Small intestine (tissue), 7 donors: ENCODE data around the gene DISP2. TPM values are rescaled to one million over a fixed set of nuclear protein-coding genes. Genes with fewer than 3 reads are reported as not detected.

Experiments
- DNase-seq, 2 donors: peaks; one replicate each; pipeline versions ENCODE4 v3.0.0 to v3.0.0-alpha.2; 2013
- FAIRE-seq: peaks from 2 replicates; lab custom pipeline; 2012; peaks lifted over from hg19 to GRCh38; lab: Jason Lieb, UNC
- H3K27ac ChIP-seq, 3 donors: one replicate each; pipeline ENCODE4 v1.5.1; 2013; ENCODE audit warnings: low read length in 2 of 3, mild to moderate bottlenecking in 2 of 3, control low read depth in 1 of 3, inconsistent platforms in 1 of 3, low read depth in 1 of 3, moderate library complexity in 1 of 3
- H3K27me3 ChIP-seq, 3 donors: one replicate each; pipeline ENCODE4 v1.6.1; 2013; ENCODE audit warnings: low read length in 3 of 3, inconsistent platforms in 1 of 3; ENCODE audit not compliant: control insufficient read depth in 3 of 3, insufficient read depth in 3 of 3
- H3K36me3 ChIP-seq, 3 donors: one replicate each; pipeline ENCODE4 v1.6.1; 2013; ENCODE audit warnings: low read length in 3 of 3, inconsistent platforms in 1 of 3, low read depth in 1 of 3, mild to moderate bottlenecking in 1 of 3, moderate library complexity in 1 of 3; ENCODE audit not compliant: control insufficient read depth in 3 of 3, insufficient read depth in 2 of 3
- H3K4me1 ChIP-seq, 3 donors: one replicate each; pipeline ENCODE4 v1.6.1; 2013; ENCODE audit warnings: low read length in 2 of 3, inconsistent platforms in 1 of 3, low read depth in 1 of 3, mild to moderate bottlenecking in 1 of 3, moderate library complexity in 1 of 3; ENCODE audit not compliant: control insufficient read depth in 3 of 3, insufficient read depth in 2 of 3
- H3K4me3 ChIP-seq, 3 donors: one replicate each; pipeline ENCODE4 v1.5.1; 2013; ENCODE audit warnings: low read length in 3 of 3, control low read depth in 1 of 3, inconsistent platforms in 1 of 3, low read depth in 1 of 3, mild to moderate bottlenecking in 1 of 3, moderate library complexity in 1 of 3
- H3K9me3 ChIP-seq, 2 donors: one replicate each; pipeline ENCODE4 v1.6.1; 2013; ENCODE audit warnings: low read depth in 1 of 2, low read length in 1 of 2; ENCODE audit not compliant: control insufficient read depth in 2 of 2, insufficient read depth in 1 of 2
- WGBS, 3 donors: extraction: QIAGEN DNeasy Blood & Tissue Kit; methylation state at CpG; one replicate each; pipeline ENCODE4 v1.1.7; 2013; 5-methylcytosine and 5-hydroxymethylcytosine counted together
- polyA plus RNA-seq, 4 donors: library from polyadenylated mRNA; stranded (reverse) in 3 of 4; unstranded in 1 of 4; fragments of 200-250 nt in 3 of 4; fragments of 120-200 nt in 1 of 4; gene quantifications; one replicate each; pipeline versions ENCODE4 v1.2.1 to v1.2.3, GENCODE V29; 2013
- donor health status: healthy with polysubstance abuse.
- donor health status: control.
- donor health status: control.
- donor health status: Bipolar disorder and iron deficiency.
- donor health status: healthy.

The DISP2 gene
- polyA plus RNA-seq, 4 donors, result 2.2 to 12.2 (median 5.1) TPM

GRCh38 chr15:40323953-40324937 is 33.8 kb upstream of the DISP2 start:
- WGBS, 3 donors, result 2 to 3% (median 2%) methylated on average over 58 to 101 of the region's 101 CpGs
- H3K4me1 ChIP-seq, result peaks cover 3 to 19% (median 6%) of the 10 kb centered on the region in 3 donors
- H3K27me3 ChIP-seq, result peaks cover 0 to 12% (median 0%) of the 10 kb centered on the region in 3 donors
- FAIRE-seq, result no peak
- no peaks in the 10 kb centered on the region for H3K9me3 ChIP-seq
- DNase-seq, result peak in 1 of 2 donors; percentile 65
- H3K4me3 ChIP-seq, result peak overlapping the region; percentile 39 to 91 (median 69)
- H3K27ac ChIP-seq, result peak overlapping the region in 1 of 3 donors; percentile 60
- H3K36me3 ChIP-seq, result no peaks in the 10 kb centered on the region

- Histone ChIP-seq H3K4me3 (peak overlapping the region in 1 of 3 donors; percentile 39), H3K27ac (peak overlapping the region in 1 of 3 donors; percentile 17), H3K36me3 (no peaks in the 10 kb centered on the region), H3K27me3 (peaks cover 0 to 12% (median 0%) of the 10 kb centered on the region in 3 donors), H3K4me1 (peaks cover 3 to 21% (median 6%) of the 10 kb centered on the region in 3 donors), H3K9me3 (no peaks in the 10 kb centered on the region)
- DNase-seq, result no peak
- 61 to 82% (median 68%) methylated on average over 2 of the region's 2 CpGs for WGBS, 3 donors
- no peak for FAIRE-seq
Observed at GRCh38 chr15:40325188-40325587, 32.8 kb upstream of the DISP2 start.

GRCh38 chr15:40325700-40326099 is 32.3 kb upstream of the DISP2 start:
- DNase-seq, result no peak
- Histone ChIP-seq H3K4me3 (no peak overlapping the region), H3K4me1 (peaks cover 3 to 21% (median 6%) of the 10 kb centered on the region in 3 donors), H3K9me3 (no peaks in the 10 kb centered on the region), H3K36me3 (no peaks in the 10 kb centered on the region), H3K27ac (no peak overlapping the region), H3K27me3 (peaks cover 0 to 12% (median 0%) of the 10 kb centered on the region in 3 donors)
- FAIRE-seq, result no peak
- 90 to 93% (median 92%) methylated on average over 2 of the region's 2 CpGs for WGBS, 3 donors

- Histone ChIP-seq H3K9me3 (no peaks in the 10 kb centered on the region), H3K36me3 (no peaks in the 10 kb centered on the region), H3K4me1 (peaks cover 3 to 19% (median 6%) of the 10 kb centered on the region in 3 donors), H3K4me3 (no peak overlapping the region), H3K27ac (no peak overlapping the region), H3K27me3 (peaks cover 0 to 12% (median 0%) of the 10 kb centered on the region in 3 donors)
- WGBS, 3 donors, result 74 to 90% (median 79%) methylated on average over 6 of the region's 6 CpGs
- no peak for FAIRE-seq
- no peak for DNase-seq
Observed at GRCh38 chr15:40327457-40327856, 30.6 kb upstream of the DISP2 start.

GRCh38 chr15:40328176-40328575 is 29.8 kb upstream of the DISP2 start:
- H3K36me3 ChIP-seq, result no peaks in the 10 kb centered on the region
- no peaks in the 10 kb centered on the region for H3K9me3 ChIP-seq
- H3K27ac ChIP-seq, result no peak overlapping the region
- FAIRE-seq (no peak), DNase-seq (no peak)
- peaks cover 0 to 12% (median 6%) of the 10 kb centered on the region in 3 donors for H3K4me1 ChIP-seq
- no peak overlapping the region for H3K4me3 ChIP-seq
- WGBS, 3 donors, result 73 to 90% (median 78%) methylated on average over 3 of the region's 3 CpGs
- peaks cover 0 to 12% (median 0%) of the 10 kb centered on the region in 3 donors for H3K27me3 ChIP-seq

GRCh38 chr15:40328751-40329150 is 29.3 kb upstream of the DISP2 start:
- Histone ChIP-seq H3K36me3 (no peaks in the 10 kb centered on the region), H3K9me3 (no peaks in the 10 kb centered on the region), H3K4me3 (no peak overlapping the region), H3K27me3 (peaks cover 0 to 12% (median 0%) of the 10 kb centered on the region in 3 donors), H3K27ac (no peak overlapping the region), H3K4me1 (peaks cover 0 to 15% (median 9%) of the 10 kb centered on the region in 3 donors)
- FAIRE-seq (no peak), DNase-seq (no peak)
- WGBS, 3 donors, result 80 to 88% (median 86%) methylated on average over 5 of the region's 5 CpGs

GRCh38 chr15:40329804-40330203 is 28.2 kb upstream of the DISP2 start:
- H3K4me1 ChIP-seq, result peaks cover 0 to 23% (median 11%) of the 10 kb centered on the region in 3 donors
- H3K9me3 ChIP-seq, result no peaks in the 10 kb centered on the region
- peaks cover 0 to 8% (median 0%) of the 10 kb centered on the region in 3 donors for H3K27me3 ChIP-seq
- FAIRE-seq (no peak), DNase-seq (no peak)
- peak overlapping the region in 1 of 3 donors; percentile 25 for H3K27ac ChIP-seq
- H3K36me3 ChIP-seq, result peaks cover 0 to 5% (median 0%) of the 10 kb centered on the region in 3 donors
- WGBS, 3 donors, result 82 to 89% (median 86%) methylated on average over 7 of the region's 7 CpGs
- no peak overlapping the region for H3K4me3 ChIP-seq

- DNase-seq (no peak), FAIRE-seq (no peak)
- H3K36me3 ChIP-seq, result peaks cover 0 to 6% (median 0%) of the 10 kb centered on the region in 3 donors
- peak overlapping the region in 2 of 3 donors; percentile 25 to 32 for H3K27ac ChIP-seq
- 72 to 94% (median 83%) methylated on average over 5 of the region's 5 CpGs for WGBS, 3 donors
- peaks cover 0 to 2% (median 0%) of the 10 kb centered on the region in 3 donors for H3K27me3 ChIP-seq
- peaks cover 0 to 25% (median 8%) of the 10 kb centered on the region in 3 donors for H3K4me1 ChIP-seq
- no peak overlapping the region for H3K4me3 ChIP-seq
- no peaks in the 10 kb centered on the region for H3K9me3 ChIP-seq
Observed at GRCh38 chr15:40330368-40330836, 27.6 kb upstream of the DISP2 start.
